EH (cell line): Measurements from ENCODE around the gene RAD52.
A peak's percentile ranks its signal among the peaks of the same experiment; 100 is the strongest.

ENCODE experiments used
- DNase-seq: peaks from one replicate; pipeline ENCODE4 v3.0.0-alpha.2; 2015; ENCODE audit warnings: low read depth

Gene RAD52

GRCh38 chr12:949453-950191 is at the start of gene RAD52:
TSS of gene RAD52 (minus strand) at chr12:949694. CDS start at chr12:933058, 16,636 bp downstream.
- peak; percentile 99 for DNase-seq

DNA sequence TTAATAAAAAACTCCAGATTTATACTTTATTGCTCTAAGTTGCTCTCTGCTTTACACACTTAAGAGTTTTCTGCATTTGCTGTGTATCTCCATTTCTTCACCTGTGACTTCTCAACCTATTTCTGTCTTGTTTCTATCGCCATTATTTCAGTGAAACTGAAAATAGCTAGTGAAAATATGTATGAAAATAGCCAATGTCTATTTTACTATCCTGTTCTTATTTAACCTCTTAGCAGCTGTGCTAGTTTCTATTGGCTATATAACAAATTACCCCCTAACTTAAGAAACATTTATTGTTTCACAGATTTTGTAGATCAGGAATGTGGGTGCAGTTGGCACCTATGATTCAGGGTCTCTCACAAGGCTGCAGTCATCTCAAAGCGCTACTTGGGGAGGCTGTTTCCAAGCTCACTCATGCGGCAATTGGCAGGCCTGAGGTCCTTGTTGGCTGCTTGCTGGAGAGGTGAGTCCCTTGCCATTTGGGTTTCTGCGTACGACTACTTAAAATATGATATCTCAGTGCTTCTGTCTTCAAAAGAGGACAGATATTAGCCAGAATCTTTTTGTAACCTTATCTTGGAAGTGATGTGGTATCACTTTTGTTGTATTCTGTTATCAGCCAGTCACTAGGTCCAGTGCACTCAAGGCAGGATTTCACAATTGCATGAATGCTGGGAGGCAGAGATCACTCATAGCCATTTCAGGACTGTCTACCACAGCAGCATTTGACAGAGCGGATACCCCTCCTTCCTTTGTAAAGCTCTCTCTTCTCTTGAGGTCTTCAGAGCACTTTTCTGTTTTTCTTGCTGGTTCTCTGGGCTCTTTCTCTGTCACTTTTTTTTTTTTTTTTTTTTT is 48.8 kb upstream of the RAD52 start:
- no peak for DNase-seq

- no peak for DNase-seq
Observed at GRCh38 chr12:997505-997904, 48.0 kb upstream of the RAD52 start.

GRCh38 chr12:996881-997280 is 47.4 kb upstream of the RAD52 start:
- DNase-seq: no peak

DNA sequence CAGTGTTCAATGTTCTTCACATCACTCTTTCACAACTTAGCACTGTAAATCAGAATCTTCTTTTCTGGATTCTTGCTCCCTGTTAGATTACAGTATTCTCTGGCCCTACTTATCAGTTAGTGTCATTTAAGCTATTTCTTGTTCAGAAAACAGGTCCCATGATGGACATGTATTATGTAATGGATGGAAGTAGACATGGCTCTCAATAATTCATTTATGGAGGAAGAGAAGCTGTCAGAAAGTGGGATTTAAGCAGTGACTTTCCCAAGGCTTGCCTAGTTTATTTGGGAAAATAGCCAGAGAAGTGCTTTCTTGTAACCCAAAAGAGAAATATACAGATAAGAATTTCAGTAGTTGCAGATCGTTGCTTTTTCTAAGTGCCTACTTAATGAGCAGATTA is 43.2 kb upstream of the RAD52 start:
- DNase-seq: no peak

DNA sequence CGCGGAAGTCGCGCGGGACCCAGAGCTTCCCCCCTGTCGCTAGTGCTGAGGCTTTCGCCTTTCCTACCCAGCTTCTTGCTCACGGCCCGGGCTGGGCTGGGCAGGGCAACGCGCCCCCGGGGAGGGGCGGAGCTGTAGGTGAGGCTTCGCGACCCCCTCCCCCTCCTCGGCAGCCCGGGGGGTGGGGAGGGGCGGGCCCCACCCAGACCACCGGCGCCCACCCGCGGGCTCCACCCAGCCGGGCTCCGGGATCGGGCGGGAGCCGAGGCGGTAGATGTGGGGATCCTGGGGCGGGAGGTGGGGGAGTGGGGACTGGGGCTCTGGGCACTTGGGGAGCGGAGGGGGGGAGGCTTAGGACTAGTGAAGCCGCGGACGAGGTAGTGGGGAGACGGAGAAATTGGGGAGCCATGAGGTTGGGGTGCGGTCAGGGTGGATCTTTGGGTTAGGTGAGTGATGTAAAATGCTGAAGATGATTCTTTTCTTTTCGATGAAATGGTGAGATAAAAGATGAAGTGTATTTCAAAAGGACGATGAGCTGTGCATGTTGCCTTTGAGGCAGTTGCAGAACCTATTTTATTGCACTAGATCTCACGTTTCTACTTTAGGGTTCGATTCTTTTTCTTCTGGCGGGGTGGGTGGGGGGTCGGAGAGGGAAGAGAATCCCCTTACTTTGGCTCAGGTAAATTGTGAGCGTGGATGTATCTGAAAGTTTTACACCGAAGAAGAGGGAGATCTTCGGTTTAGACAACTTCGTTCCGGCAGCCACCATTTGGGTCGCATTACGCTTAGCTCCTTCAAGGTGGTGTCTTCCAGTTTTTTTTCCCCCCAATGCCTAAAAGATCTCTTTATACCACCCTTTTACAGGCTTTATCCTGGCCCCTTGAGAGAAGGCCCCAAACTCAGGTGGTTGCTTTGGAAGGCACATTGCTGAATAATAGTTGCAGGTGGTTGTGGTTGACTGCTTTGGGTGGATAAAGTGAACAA is 42.1 kb upstream of the RAD52 start:
- no peak for DNase-seq

GRCh38 chr12:990661-991349 is 41.3 kb upstream of the RAD52 start, which contains the start of gene ERC1:
TSS of gene ERC1 (plus strand) at chr12:991223. CDS start at chr12:1027904, 36,681 bp downstream.
- peak; percentile 88 for DNase-seq

- peak; percentile 86 for DNase-seq
Observed at GRCh38 chr12:989751-990660, 40.5 kb upstream of the RAD52 start.

DNA sequence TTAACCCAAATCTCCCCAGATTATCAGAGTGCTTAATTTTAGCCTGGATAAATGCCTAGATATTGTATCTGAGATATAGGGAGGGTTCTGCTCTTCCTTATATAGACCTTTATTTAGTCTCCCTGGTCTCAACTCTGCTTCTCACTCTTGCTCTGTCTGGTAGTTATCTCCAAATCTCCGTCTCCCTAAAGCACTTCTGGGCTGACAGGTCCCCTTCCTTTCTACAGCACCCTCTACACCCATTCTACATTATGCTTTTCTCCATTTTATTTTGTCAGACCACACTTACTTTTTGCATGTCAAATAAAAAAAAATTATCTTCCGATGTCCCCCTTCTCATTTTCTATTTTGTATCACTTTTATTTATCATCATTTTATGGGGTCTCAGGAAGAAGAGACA is 39.6 kb upstream of the RAD52 start:
- DNase-seq: no peak

- DNase-seq: peak; percentile 32
Observed at GRCh38 chr12:988646-989045, 39.2 kb upstream of the RAD52 start.

DNA sequence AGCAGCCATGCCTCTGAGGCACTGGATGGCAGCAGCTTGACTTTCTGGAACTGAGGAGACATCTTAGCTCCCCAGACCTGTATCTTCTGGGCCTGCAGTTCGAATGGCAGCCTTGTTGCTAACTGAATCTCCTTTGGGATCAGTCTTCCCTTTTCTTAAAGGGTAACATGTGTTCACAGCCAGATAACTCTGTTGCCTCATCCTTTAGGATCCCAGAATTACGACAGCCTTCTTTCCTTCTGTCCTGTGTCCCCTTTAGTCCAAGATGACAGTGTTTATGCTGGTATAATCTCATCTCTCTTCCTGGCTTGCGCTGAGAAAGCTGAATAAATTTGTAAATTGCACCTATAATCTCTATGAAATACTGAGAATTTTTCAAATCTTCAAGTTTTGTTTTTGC is 32.5 kb upstream of the RAD52 start:
- DNase-seq: no peak

DNA sequence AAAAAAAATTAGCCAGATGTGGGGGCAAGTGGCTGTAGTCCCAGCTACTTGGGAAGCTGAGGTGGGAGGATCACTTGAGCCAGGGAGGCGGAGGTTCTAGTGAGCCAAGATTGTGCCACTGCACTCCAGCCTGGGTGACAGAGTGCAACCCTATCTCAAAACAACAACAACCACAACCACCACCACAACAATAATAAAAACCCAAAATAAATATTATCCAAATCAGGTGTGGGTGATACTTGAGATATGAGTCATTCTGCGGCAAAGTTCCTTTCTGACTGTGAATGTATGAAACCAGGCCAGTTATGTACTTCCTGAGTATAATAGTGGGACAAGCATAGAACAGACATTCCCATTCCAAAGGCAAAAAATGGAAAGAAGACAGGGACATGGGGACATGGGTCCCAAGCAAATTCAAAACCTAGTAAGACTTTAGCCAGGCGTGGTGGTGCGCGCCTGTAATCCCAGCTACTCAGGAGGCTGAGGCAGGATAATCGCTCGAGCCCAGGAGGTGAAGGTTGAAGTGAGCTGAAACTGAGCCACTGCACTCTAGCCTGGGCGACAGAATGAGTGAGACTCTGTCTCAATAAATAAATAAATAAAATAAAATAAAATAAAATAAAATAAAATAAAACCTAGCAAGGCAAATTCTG is 31.8 kb upstream of the RAD52 start:
- DNase-seq: peak; percentile 20

- no peak for DNase-seq
Observed at GRCh38 chr12:979349-979748, 29.9 kb upstream of the RAD52 start.

DNA sequence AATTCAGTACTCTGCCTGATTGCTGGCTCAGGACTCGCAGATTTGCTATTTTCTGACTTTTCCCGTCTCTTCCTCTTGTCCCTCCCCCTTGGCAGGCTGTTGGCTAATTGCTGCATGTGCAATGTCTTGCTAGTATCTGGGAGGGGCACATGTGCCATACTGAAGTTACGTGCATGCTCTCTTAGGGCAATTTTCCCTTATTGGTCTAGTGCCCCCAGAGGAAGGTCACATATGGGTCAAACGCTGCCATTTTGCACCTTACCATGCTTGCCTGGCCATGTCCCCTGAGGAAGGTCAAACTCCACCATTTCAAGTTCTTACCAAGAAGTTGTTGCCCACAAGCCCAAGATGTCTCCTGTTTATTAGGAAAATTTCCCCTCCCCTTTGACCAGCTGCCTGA is 27.7 kb upstream of the RAD52 start:
- no peak for DNase-seq

DNA sequence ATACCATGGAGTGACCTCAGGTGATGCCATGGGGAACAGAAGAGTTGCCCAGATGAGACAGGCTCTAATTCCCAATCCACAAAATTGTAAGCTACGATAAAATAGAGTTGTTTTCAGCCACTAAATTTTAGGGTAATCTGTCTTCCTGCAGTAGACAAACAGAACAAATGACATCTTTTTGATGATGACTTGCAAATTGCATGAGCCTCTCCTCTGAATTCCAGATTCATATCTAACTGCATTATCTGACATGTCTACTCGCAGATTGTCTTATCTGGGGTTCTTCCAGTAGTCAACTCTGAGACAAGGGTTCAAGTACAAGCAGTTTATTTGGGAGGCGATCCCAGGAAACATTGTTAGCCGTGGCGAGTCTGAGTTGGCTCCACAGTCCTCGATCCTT is 27.1 kb upstream of the RAD52 start:
- DNase-seq: no peak

DNA sequence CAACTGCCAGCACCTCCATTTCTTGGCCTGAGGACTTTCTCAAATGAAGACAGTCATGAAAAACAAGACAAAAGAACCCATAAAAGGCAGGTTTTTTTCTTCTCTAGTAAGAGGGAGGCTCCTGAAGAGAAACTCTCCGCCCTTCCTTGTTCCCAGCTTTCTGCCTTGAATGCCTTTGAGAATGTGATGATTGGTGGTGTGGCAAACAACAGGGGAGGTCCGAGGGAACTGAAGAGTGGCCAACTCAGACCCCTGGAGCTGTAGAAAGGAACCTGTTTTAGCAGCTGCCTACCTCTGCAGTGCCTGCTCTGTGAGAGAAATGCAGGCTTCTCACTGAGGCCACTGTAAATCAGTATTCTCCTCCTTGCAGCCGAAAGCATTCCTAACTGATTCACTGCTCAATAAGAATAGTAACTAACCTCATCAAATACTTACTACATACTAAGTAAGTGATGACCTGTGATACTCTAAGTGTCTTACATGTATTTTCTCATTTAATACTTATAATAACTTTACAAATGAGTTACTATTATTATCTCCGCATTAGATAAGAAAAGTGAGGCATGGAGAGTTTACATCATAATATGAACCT is 24.9 kb upstream of the RAD52 start:
- no peak for DNase-seq

DNA sequence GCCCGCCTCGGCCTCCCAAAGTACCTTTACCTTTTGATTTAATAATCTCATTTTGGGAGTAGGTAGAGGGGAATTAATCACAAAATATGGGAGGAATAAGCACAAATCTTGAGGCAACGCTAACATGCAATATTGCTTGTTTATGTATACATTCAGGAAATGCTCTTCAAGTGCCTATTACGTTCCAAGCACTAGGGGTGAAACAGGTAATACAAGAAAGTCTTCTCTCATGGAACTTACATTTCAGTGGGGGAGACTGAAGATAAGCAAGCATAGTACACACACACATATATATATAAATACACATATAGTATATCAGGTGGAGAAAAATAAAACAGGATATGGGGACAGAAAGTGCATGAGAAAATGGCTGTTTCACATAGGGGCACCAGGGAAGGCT is 22.5 kb upstream of the RAD52 start:
- DNase-seq: no peak

GRCh38 chr12:969821-970220 is 20.3 kb upstream of the RAD52 start:
- no peak for DNase-seq

GRCh38 chr12:968545-968944 is 19.1 kb upstream of the RAD52 start:
- DNase-seq: no peak
